Hair follicular keratinocyte (primary cell): ENCODE results near the gene ZBTB7A. TPM values are rescaled to one million over a fixed set of nuclear protein-coding genes. Genes with fewer than 3 reads are reported as not detected.

ENCODE experiments used
- total RNA-seq: library from RNA; depleted of rRNA; stranded (reverse); fragments of >200 nt; gene quantifications from 2 replicates; pipeline ENCODE4 v1.2.3, GENCODE V29; 2015

ZBTB7A gene
- 44.2 and 59.7 TPM in 2 replicates for total RNA-seq

GRCh38 chr19:4066682-4067395 is at the start of gene ZBTB7A:
TSS of gene ZBTB7A (minus strand) at chr19:4066899. CDS start at chr19:4055232, 11,667 bp downstream.

GRCh38 chr19:4007021-4007835 is 59.5 kb downstream of the ZBTB7A start, which contains the start of gene PIAS4:
TSS of gene PIAS4 (plus strand) at chr19:4007736. CDS start at chr19:4007761, 25 bp downstream.

Other genes starting within 250 kb of the ZBTB7A start
- not detected in 2 replicates for gene ZFR2, start 197.9 kb downstream of the ZBTB7A start, total RNA-seq
- not detected in 2 replicates for gene ATCAY, start 186.2 kb downstream of the ZBTB7A start, total RNA-seq
- not detected in 2 replicates for gene NMRK2, start 133.8 kb downstream of the ZBTB7A start, total RNA-seq
- 47.8 and 74.7 TPM in 2 replicates for gene DAPK3, start 95.8 kb downstream of the ZBTB7A start, total RNA-seq
- 1,979 and 2,783 TPM in 2 replicates for gene EEF2, start 81.4 kb downstream of the ZBTB7A start, total RNA-seq
- 18.7 and 19.7 TPM in 2 replicates for gene PIAS4, start 59.2 kb downstream of the ZBTB7A start, total RNA-seq
- 125 and 150 TPM in 2 replicates for gene MAP2K2, start 57.2 kb upstream of the ZBTB7A start, total RNA-seq
- gene CREB3L3, start 86.7 kb upstream of the ZBTB7A start, total RNA-seq: not detected in 2 replicates
- 26.9 and 35.0 TPM in 2 replicates for gene SIRT6, start 115.7 kb upstream of the ZBTB7A start, total RNA-seq
- gene ANKRD24, start 115.8 kb upstream of the ZBTB7A start, total RNA-seq: 0.16 and 0.57 TPM in 2 replicates
- 0.23 TPM in 1 of 2 replicates, not detected in the other for gene EBI3, start 162.6 kb upstream of the ZBTB7A start, total RNA-seq
- 24.7 and 34.5 TPM in 2 replicates for gene YJU2, start 180.2 kb upstream of the ZBTB7A start, total RNA-seq
- not detected in 2 replicates for gene SHD, start 212.4 kb upstream of the ZBTB7A start, total RNA-seq
- not detected in 2 replicates for gene TMIGD2, start 235.5 kb upstream of the ZBTB7A start, total RNA-seq
- gene FSD1, start 237.7 kb upstream of the ZBTB7A start, total RNA-seq: 0.80 and 1.1 TPM in 2 replicates